GM18951 (cell line): Measurements from ENCODE around the gene ATRX.
"Not testable (repeated sequence)": the region's sequence is repeated elsewhere in the genome, so short reads cannot be mapped to it uniquely, and the experiment has no call there.

ENCODE experiments used
- POLR2A ChIP-seq: IDR thresholded peaks from 4 replicates; pipeline ENCODE4 v1.6.1; 2011; ENCODE audit warnings: mild to moderate bottlenecking; ENCODE audit not compliant: insufficient read length, insufficient read depth; ENCODE audit errors: extremely low read depth
- in situ Hi-C: fragments of 300-500 bp; cut with MboI; formaldehyde crosslinking; loops from one replicate; pipeline ENCODE4 v1.12.0; 2022; ENCODE audit warnings: low sequenced_read_pairs, mixed read lengths, inconsistent platforms; ENCODE audit not compliant: unreplicated experiment

The ATRX gene

GRCh38 chrX:77693594-77693993 is 92.4 kb downstream of the ATRX start:
- in situ Hi-C loops = no loop called here
- TF ChIP-seq POLR2A = no peak

GRCh38 chrX:77691916-77692315 is 94.1 kb downstream of the ATRX start:
- in situ Hi-C loops = no loop called here

DNA sequence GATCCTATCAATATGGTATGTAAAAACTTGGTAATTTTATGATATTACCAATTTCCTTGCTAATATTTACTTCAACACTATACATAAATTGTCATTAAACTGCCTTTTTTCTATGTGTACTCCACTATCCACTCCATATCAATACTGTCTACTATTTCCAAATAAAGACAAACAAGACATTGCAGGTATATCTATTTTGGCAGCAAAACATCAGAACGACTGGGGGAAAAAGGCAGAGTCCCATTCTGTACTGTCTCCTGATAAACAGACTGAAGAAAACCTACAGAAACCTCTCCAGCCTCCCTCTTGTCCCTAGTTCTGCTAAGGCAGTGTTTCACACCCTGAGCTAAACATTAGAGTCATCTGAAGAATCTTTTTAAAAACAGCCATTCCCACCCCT is 96.6 kb downstream of the ATRX start:
- no peak for TF ChIP-seq POLR2A
- in situ Hi-C loops = no loop called here

More at GRCh38 chrX:77691916-77692315, 94.1 kb downstream of the ATRX start:
- no peak for TF ChIP-seq POLR2A

- in situ Hi-C loops = not testable (repeated sequence)
These were observed 100.3 kb downstream of the ATRX start for GRCh38 chrX:77685683-77686082.

DNA sequence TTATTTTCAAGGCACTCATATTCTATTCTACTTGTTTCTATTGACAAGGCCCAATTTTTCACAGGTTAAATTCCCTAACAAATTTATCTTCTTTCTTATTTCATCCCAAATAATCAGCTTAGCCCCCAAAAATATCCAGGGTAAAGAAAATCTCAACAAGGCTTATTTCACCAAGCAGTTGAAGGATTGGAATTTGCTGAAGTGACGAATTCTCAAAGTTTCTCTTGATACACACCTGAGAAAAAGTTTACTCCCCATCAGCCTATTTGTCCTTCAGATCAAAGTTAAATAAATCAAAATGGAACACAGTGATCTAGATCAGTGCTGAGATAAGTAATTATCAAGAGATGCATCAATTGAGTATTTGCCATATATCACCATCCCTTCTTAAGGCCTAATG is 106.9 kb downstream of the ATRX start:
- no peak for TF ChIP-seq POLR2A
- in situ Hi-C loops = no loop called here

- TF ChIP-seq POLR2A = no peak
- in situ Hi-C loops = no loop called here
These were observed 110.0 kb downstream of the ATRX start for GRCh38 chrX:77675986-77676385.

DNA sequence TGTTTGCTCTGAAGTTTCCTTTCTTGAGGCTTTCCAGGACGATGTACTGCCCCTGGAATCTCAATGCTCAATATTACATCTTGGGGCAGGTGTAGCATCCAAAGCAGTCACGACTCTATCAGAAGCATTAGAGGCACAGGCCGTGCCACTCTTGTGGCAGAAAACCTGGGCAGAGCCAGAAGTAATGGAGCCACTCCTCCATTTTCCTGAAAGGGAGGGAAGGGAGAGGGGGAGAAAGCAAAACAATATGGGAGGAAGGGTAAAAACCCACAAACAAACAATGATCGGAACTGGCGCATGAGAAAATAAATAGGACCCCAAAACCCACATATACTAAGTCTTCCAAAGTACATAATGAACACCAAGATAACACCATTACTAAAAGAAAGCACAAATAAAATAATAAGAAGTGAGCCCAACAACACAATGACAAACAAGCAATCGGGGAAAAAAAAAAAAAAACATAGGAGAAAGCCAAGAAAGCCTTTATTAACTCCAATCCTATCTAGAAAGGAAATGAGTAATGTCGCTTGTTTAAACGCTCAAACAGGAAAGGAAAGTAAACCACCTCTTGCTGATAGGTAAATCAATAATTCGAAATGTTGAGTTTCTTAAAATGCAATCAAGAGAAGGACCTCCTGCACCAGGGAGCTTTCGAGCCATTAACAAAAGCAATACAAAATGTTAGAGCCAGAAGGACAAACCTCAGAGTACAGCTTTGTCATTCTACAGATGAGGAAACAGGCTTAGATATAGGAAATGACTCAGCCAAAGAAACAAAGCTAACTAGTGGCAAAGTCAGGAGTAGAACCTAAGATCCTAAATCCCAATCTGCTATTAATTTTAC is 117.4 kb downstream of the ATRX start:
- no peak for TF ChIP-seq POLR2A
- in situ Hi-C loops = no loop called here

DNA sequence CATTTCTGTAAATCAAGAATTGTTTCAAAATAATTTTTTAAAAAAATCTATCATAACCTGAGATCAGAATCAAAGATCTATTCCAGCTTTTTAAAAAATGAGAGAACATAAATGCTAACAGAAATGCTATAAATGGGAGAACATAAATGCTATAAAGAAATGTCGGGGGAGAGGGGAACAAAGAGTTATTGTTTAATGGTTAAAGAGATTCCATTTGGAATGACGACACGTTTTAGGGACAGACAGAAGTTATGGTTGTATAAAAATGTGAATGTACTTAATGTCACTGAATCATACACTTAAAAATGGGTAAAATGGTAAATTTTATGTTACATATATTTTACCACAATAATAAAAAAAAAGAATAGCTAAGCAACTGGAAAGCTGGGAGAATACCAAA is 127.1 kb downstream of the ATRX start:
- in situ Hi-C loops = no loop called here
- TF ChIP-seq POLR2A = no peak

- TF ChIP-seq POLR2A = no peak
- in situ Hi-C loops = no loop called here
These were observed 133.9 kb downstream of the ATRX start for GRCh38 chrX:77652095-77652494.

- no peak for TF ChIP-seq POLR2A
- in situ Hi-C loops = loop anchor here (25.0 kb wide), 1 partner anchor 1078 kb away; no protein-coding TSS in a partner anchor
These were observed 145.3 kb downstream of the ATRX start for GRCh38 chrX:77640702-77641101.

- in situ Hi-C loops = loop anchor here (25.0 kb wide), 1 partner anchor 1078 kb away; no protein-coding TSS in a partner anchor
- TF ChIP-seq POLR2A = no peak
These were observed 146.2 kb downstream of the ATRX start for GRCh38 chrX:77639820-77640219.

DNA sequence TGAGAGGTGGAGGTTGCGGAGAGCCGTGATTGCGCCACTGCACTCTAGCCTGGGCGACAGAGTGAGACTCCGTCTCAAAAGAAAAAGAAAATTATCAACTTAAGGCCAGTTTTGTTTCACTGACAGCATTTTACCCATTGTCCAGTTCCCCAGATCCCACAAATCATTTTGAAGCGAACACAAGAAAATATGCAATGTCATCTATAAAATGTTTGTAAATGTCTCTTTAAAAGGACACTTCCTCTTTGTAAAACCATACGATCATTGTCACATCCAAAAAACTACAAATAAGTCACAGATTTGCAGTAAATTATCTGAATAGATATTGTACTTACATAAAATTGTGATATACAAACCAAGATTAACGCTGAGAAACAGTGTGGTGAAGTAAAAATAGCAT is 147.6 kb downstream of the ATRX start:
- in situ Hi-C loops = loop anchor here (25.0 kb wide), 1 partner anchor 1076 kb away; no protein-coding TSS in a partner anchor
- TF ChIP-seq POLR2A = no peak

GRCh38 chrX:77635373-77635772 is 150.6 kb downstream of the ATRX start:
- no peak for TF ChIP-seq POLR2A
- in situ Hi-C loops = loop anchor here (25.0 kb wide), 1 partner anchor 1073 kb away; no protein-coding TSS in a partner anchor
